Loucy (cell line): ENCODE results near the gene ASF1B.

Experiments used
- H2AFZ ChIP-seq: fragments of 200-600 bp; sonication (generic); 2 replicates; pipeline ENCODE4 v1.6.0; 2016; ENCODE audit warnings: antibody characterized with exemption, mild to moderate bottlenecking, low read length, moderate library complexity
- H3F3A ChIP-seq: fragments of 200-600 bp; 2 replicates; pipeline ENCODE4 v1.6.0; 2016; ENCODE audit warnings: antibody characterized with exemption, low read depth, mild to moderate bottlenecking
- H3K27me3 ChIP-seq: fragments of 200-600 bp; sonication (generic); 2 replicates; pipeline ENCODE4 v1.6.1; 2014; ENCODE audit warnings: low read length, mild to moderate bottlenecking; ENCODE audit not compliant: insufficient read depth, poor library complexity, severe bottlenecking
- H3K36me3 ChIP-seq: fragments of 200-600 bp; sonication (generic); 2 replicates; pipeline ENCODE4 v1.6.1; 2016; ENCODE audit warnings: low read length; ENCODE audit not compliant: insufficient read depth
- H3K4me1 ChIP-seq: fragments of 200-600 bp; sonication (generic); 2 replicates; pipeline ENCODE4 v1.5.1; 2014; ENCODE audit warnings: low read length, mild to moderate bottlenecking; ENCODE audit not compliant: insufficient read depth, poor library complexity, severe bottlenecking
- H3K4me2 ChIP-seq: fragments of 200-600 bp; sonication (generic); 2 replicates; pipeline ENCODE4 v1.6.0; 2014; ENCODE audit warnings: antibody characterized with exemption, low read length, low read depth, mild to moderate bottlenecking; ENCODE audit not compliant: poor library complexity, severe bottlenecking
- H3K4me3 ChIP-seq: fragments of 200-600 bp; sonication (generic); 2 replicates; pipeline ENCODE4 v1.5.1; 2014; ENCODE audit warnings: low read length, mild to moderate bottlenecking, mixed read lengths; ENCODE audit not compliant: poor library complexity, severe bottlenecking
- H3K79me2 ChIP-seq: fragments of 200-600 bp; sonication (generic); 2 replicates; pipeline ENCODE4 v1.6.1; 2014; ENCODE audit warnings: low read length; ENCODE audit not compliant: insufficient read depth
- H3K9ac ChIP-seq: fragments of 200-600 bp; sonication (generic); 2 replicates; pipeline ENCODE4 v1.6.0; 2014; ENCODE audit warnings: mild to moderate bottlenecking, low read depth, low read length, moderate library complexity; ENCODE audit not compliant: poor library complexity, severe bottlenecking
- H3K9me2 ChIP-seq: fragments of 200-600 bp; sonication (generic); replicated peaks from 2 replicates; pipeline ENCODE4 v1.6.1; 2016; ENCODE audit warnings: low read depth, low read length, mixed read lengths
- H3K9me3 ChIP-seq: fragments of 200-600 bp; sonication (generic); 2 replicates; pipeline ENCODE4 v1.6.1; 2014; ENCODE audit warnings: mild to moderate bottlenecking, antibody characterized with exemption, low read length, low read depth; ENCODE audit not compliant: insufficient read depth
- H4K20me1 ChIP-seq: fragments of 200-600 bp; sonication (generic); 2 replicates; pipeline ENCODE4 v1.6.0; 2014; ENCODE audit warnings: antibody characterized with exemption, low read length, mild to moderate bottlenecking; ENCODE audit not compliant: insufficient read depth, poor library complexity, severe bottlenecking
- CTCF ChIP-seq: fragments of 200-600 bp; sonication (generic); conservative IDR thresholded peaks from 2 replicates; pipeline ENCODE4 v1.5.1; 2014; ENCODE audit warnings: mild to moderate bottlenecking, antibody characterized with exemption, low read length
- EZH2phosphoT487 ChIP-seq: fragments of 200-600 bp; IDR thresholded peaks from 2 replicates; pipeline ENCODE4 v1.6.1; 2018; ENCODE audit warnings: antibody characterized with exemption, mild to moderate bottlenecking, moderate library complexity, borderline replicate concordance

Gene ASF1B

DNA sequence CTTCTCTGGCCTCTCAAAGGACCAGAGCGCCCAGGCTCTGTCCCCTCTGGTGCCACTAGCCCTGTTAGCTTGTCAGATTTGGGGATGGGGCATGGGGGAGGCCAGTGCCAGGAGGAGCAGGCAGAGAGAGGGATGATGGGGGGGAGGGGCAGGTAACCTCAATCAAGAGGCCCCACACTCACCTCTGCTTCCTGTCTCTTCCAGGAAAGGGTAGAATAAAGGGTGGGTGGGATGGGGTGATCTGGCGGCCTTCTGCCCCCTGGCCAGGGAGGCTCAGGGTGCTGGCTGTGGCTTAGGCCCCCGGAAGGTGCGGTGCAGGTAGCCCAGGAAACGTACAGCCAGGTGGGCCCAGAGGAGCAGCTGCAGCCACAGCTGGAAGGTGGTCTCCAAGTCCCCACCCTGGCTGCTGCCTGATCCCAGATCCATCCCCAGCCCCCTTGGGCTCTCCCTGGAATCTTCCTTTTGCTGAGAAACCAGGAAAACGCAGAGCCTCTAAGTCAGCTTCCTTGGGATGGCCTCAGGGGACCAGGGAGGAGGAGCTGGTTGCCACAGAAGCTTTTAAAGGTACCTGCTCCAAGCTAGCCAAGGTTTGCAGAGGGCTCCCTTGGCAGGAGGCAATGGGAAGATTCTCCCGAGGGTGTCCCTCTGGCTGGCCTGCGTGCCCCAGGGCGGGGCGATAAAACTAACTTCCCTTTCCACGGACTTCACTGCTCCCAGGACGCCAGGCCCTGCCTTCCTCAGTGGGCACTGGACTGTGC lies 24.2 kb downstream of the ASF1B start:
- no peaks in the 10 kb centered on the region for H3K9me2 ChIP-seq
- no peaks in the 10 kb centered on the region for H3K27me3 ChIP-seq
- TF ChIP-seq EZH2phosphoT487 (no peak), CTCF (no peak)
- H3K4me3 ChIP-seq: no peak overlapping the region
- no peaks in the 10 kb centered on the region for H3K36me3 ChIP-seq
- peaks cover 49% of the 10 kb centered on the region for H3K4me1 ChIP-seq
- peak overlapping the region; percentile 33 for H3K4me2 ChIP-seq
- peaks cover 33% of the 10 kb centered on the region; the same call in 1 of the 2 replicates for H3K79me2 ChIP-seq
- H3K9ac ChIP-seq: peak overlapping the region; percentile 15
- no peak overlapping the region for H2AFZ ChIP-seq
- no peaks in the 10 kb centered on the region for H3F3A ChIP-seq
- peaks cover 18% of the 10 kb centered on the region for H4K20me1 ChIP-seq
- H3K9me3 ChIP-seq: no peaks in the 10 kb centered on the region

DNA sequence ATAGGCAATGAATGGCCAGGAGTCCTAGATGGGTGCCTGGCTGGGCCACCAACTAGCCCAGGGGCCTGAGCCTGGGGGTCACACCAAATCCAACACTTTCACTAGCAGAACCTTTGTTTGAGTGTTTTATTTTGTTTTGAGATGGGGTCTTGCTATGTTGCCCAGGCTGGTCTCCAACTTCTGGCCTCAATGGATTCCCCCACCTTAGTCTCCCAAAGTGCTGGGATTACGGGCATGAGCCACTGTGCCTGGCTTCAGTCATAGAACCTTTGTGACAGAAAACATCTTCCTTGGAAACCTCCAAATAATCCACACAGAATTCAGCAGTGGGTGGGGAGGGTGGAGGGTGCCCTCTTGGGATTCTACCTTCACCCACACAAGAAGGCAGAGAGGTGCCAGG lies 24.9 kb downstream of the ASF1B start:
- no peaks in the 10 kb centered on the region for H3K27me3 ChIP-seq

GRCh38 chr19:14110650-14111049 lies 25.7 kb downstream of the ASF1B start:
- no peaks in the 10 kb centered on the region; the same call in 1 of the 2 replicates for H3K36me3 ChIP-seq
- no peak overlapping the region for H2AFZ ChIP-seq
- H3K79me2 ChIP-seq: peaks cover 17% of the 10 kb centered on the region; the same call in 1 of the 2 replicates
- H4K20me1 ChIP-seq: peaks cover 6% of the 10 kb centered on the region
- no peaks in the 10 kb centered on the region for H3F3A ChIP-seq
- no peaks in the 10 kb centered on the region for H3K9me2 ChIP-seq
- H3K9me3 ChIP-seq: no peaks in the 10 kb centered on the region
- H3K4me2 ChIP-seq: no peak overlapping the region
- TF ChIP-seq EZH2phosphoT487 (no peak), CTCF (no peak)
- H3K27me3 ChIP-seq: no peaks in the 10 kb centered on the region
- no peak overlapping the region for H3K9ac ChIP-seq
- H3K4me1 ChIP-seq: peaks cover 33% of the 10 kb centered on the region
- no peak overlapping the region for H3K4me3 ChIP-seq

More for the DNA sequence above, 24.9 kb downstream of the ASF1B start:
- Histone ChIP-seq H3K9me3 (no peaks in the 10 kb centered on the region), H2AFZ (no peak overlapping the region), H3K4me2 (no peak overlapping the region), H4K20me1 (peaks cover 11% of the 10 kb centered on the region), H3K36me3 (no peaks in the 10 kb centered on the region), H3K9ac (no peak overlapping the region), H3K4me3 (no peak overlapping the region), H3K9me2 (no peaks in the 10 kb centered on the region), H3K79me2 (peaks cover 26% of the 10 kb centered on the region; the same call in 1 of the 2 replicates), H3K4me1 (peaks cover 42% of the 10 kb centered on the region), H3F3A (no peaks in the 10 kb centered on the region)
- TF ChIP-seq CTCF: no peak
